HPDE6-E6E7 (cell line): Measurements from ENCODE around the gene IGSF3.

ENCODE experiments used
- DNase-seq: peaks from one replicate; pipeline ENCODE4 v3.0.0; 2011; ENCODE audit warnings: missing footprints; ENCODE audit errors: extremely low spot score

IGSF3 gene

DNA sequence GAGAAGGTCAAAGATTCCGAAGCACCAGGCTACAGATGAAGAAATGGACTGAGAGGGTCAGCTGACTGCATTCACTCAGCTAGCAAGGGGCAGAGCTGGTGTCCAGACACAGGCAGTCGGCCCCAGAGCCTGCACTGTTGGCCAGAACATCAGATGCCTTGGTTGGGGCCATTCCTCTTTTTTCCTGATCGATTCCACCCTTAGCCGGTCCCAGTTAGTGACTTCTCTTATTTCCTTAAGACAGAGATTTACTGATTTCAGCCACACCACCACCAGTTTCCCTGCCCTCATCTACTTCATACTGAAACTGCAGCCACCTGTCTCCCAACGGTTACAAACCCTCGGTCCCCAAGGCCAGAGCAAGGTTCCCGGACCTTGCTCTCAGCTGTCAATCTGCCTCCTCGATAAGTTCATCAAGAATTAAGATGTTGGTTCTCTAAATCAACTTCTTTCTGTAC lies 108.2 kb downstream of the IGSF3 start:
- no peak for DNase-seq

DNA sequence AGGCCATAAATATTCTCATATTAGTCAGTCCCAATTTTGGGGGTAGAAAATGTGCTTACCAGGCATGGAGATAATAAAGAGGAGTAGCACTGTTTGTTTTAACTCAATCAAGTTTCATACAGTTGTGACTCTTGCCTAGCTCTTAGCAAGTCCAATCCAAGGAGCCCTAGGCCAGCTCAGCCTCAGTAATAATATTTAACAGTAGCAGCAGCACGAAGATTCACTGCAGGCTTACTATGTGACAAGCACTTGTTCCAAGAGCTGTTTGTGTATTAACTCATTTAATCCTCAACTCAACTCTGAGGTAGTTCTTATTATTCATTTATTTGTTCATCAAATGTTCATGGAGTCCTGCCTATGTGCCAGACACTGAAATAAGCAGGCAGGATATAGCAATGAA lies 109.0 kb downstream of the IGSF3 start:
- DNase-seq: no peak

DNA sequence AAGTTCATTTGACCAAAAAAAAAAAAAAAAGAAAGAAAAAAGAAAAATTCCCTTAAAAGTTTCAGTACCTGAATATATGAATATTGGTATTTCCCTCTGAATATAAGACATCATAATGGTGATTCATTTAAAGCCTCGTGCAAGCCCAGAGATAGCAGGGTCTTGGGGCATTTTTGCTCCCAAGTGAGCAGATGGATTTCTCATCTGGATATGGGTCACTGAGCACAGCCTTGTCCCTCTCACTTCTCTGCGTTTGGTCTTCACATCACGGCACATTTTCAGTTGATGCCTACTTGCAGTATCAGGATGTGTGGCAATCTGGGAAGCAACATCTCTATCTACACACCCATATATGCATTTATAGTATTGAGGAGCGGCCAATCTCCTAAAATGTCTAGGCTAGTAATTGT lies 109.4 kb downstream of the IGSF3 start:
- no peak for DNase-seq

DNA sequence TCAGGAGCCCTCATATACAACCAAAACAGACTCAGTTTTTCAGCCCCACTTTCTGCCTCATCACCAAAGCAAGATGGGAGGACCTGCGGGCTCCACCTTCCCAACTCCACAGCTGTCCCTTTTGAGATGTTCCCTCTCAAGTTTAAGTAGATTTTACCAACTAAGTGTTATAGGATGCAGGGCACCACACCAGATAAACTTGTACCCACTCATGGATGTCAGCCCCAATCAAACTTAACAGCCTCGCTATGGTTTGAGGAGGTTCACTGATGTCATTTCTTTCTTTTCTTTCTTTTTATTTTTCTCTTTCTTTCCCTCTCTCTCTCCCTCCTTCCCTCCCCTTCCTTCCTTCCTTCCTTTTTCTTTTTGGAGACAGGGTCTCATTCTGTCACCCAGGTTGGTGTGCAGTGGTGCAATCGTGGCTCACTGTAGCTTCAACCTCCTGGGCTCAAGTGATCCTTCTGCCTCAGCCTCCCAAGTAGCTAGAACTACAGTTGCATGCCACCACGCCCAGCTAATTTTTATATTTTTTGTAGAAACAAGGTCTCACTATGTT lies 110.1 kb downstream of the IGSF3 start:
- no peak for DNase-seq

DNA sequence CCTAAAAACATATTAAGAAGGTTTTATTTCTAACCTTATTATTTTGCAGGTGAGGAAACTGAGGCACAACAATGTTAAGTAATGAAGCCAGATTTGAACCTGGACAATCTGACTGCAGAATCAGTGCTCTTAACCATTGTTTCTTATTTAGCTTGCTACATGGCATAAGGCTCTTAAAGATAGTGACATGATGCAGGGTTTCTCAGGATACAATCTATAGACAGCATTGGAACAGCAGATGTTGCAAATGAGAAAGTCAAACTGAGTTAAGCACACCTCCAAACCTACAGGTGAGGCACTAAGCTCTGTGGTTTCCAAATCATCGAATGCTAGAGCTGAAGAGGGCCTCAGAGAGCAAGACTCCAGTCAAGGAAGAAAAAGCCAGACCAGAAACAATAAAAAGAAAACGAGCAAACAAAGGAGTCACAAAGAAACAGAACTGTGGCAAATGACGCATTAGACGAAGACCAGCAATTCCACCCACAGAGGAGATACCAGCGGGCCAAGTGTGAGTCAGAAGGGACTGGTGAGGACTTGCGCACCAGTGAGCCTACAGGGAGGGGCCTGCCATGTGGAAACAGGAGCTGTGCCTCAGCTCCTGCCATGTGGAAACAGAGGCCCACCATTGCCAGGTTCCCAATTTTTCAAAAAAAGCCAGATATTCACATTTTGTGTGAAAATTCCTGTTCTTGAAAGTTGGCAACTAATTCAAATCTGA lies 111.1 kb downstream of the IGSF3 start:
- DNase-seq: peak; percentile 95

DNA sequence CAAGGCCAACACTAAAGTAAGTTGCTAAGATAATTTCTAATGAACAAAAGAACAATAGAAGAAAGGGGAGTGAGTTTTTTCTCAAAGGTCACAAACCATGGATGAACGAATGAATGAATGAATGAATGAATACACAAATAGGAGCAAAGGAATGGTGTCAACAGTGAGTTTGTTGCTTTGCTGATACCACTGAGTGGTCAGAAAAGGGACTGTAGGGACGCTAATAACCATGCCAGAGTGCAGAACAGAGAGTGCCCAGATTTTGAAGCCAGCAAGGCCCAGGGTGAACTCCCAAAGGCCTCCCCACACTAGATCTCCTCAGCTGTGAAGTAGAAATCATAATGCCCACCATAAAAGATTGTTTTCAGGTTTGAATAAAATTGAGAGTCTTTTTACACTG lies 112.6 kb downstream of the IGSF3 start:
- no peak for DNase-seq

DNA sequence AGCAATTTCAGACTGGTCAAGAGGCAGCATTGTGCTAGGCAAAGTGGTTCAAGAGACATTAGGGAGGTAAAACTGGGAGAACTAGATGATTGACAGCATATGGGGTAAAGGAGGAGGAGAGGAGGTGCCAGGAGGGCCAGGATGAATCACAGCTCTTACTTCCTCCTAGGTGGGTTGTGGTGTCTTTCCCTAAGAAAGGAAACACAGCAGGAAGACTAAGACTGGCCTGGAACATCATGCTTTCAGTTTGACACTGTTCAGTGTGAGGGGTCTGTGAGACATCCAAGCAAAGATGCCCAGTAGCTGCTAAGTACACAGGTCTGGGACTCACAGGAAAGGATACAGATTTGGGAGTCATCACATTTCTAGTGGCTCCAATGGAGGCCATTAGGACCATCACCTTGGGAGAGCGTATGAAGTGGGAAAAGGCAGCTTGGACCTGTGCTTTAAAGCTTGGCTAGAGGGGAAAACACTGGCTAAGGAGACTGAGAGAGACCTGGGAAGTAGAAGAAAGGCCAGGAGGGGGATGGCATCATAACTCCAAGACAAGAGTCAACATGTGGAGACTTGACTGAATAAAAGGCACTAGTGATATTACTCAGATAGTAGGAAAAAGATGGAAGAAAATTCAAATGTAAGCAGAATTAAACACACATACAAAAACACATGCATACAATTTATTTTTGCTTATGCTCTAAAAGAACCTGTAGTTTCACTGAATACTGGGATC lies 114.0 kb downstream of the IGSF3 start:
- DNase-seq: peak; percentile 91

DNA sequence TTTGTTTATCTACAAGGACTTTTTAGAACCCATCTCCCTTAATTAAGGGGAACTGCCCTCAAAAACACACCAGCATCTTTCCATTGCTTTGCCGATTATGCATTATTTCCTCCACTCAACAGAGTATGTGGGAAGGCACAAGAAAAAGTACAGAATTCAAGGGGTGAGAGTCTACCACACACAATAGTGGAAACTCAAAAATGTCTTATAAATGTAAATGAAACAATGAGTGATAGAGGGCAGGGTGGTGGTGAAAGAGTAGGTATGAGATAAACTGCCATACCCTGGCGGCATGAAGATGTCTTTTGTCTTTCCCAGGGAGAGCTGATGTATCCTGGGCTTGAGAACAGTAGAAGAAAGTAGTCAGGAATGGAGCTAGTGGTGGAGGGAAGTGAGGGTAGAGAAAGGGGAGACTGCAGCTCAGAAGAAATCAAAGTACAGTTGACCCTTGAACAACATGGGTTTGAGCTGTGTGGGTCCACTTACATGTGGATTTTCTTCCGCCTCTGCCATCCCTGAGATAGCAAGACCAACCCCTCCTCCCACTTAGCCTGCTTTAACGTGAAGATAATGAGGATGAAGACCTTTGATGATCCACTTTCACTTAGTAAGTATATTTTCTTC lies 121.1 kb downstream of the IGSF3 start:
- no peak for DNase-seq

DNA sequence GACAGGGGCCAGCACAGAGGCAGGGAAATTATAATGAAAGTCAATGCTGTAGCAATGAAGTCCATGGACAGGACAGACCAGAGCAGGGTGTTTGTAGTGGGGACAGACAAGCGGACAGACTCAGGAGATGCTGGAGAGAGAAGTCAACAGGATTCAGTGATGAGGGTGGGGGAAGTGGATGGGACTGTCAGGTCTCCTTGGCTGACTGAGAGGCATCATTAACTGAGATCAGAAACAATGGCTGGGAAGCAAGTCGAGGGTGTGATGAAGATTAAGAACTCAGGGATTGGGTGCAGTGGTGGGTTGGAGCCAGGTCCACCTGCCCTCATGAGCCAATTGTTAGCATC lies 122.2 kb downstream of the IGSF3 start:
- no peak for DNase-seq

DNA sequence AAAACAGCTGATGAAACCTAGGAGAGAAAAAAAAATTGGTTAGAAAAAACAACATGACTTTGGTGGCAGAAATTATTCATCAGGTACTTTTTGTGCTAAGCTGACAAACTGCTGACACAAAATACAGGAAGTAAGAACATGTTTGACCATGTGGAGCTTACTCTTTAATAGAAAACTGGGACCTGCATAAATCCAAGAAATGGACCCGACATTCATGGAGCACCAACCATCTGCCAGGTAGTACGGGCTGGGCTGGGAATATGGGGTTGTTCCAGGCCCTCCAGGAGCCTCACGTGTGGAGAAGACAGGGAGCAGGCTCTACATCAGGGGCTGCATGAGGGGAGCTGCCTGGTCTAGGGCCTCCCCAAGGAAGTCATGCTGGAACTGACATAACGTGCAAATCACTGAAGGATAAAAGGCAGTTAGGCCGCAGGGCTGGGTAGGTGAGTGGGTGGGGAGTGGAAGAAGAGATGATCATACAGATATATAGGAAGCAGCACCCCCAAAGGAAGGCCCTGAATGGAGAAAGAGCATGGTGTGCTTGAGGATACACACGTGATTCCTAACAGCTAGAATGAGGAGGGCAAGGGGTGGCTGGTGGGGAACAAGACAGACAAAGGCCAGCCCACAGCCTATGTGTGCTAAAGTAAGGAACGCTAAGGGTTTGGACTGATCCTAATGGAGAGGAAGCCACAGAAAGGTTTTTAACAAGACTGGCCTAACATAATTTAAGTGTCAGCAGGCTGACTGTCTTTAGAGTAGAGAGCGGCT lies 122.8 kb downstream of the IGSF3 start:
- DNase-seq: no peak

DNA sequence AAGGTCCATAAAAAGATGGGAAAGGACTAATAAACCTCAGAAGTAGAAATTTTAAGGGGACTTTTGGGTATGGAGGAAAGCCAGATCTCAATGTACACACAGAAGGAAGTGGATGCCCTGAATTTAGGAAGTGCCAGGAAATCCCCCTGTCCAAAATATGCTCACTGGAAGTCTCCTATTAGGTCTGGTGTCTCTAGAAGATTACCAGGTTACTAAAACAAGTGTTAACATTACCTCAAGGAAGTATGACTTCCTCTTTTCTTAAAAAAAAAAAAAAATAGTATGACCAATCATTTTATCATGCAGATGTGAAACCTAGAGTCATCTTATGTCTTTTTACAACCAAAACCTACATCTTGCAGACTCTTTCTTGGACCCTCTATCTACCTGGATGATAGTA lies 127.4 kb downstream of the IGSF3 start:
- no peak for DNase-seq

DNA sequence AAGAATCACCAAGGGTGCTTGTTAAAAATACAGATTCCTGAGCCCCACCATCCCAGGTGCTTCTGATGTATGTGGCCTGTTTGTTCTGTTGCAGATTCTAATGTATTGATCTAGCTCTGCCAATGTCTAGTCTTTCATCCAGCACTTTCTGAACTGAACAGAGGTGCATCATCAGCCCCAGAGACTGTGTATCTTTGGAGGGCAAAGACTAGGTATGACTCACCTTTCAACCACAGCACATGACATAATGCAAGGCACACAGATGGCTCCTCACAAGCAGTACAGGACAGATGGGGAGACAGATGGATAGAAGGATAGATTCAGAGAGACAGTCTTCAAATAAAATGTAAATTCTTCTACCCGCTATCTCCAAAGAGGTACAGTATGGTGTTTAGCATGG lies 129.0 kb downstream of the IGSF3 start:
- peak; percentile 73 for DNase-seq

DNA sequence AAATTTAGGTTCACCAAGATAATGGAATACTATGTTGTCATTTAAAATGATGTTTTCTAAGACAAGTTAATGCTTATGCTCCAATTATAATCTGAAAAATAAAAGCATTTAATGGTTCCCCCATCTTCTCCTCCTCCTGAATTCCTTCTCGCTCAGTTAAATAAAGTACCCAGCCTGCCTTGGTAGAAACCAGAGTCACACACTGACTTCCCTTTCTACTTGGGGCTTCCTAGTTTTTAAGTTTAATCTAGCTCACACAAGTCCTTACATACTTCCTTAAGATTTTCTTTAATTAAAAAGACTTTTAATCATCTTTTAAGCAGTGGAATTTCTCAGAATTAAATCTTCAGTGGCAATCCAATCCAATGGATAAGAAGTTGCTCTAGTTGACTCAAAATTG lies 129.6 kb downstream of the IGSF3 start:
- DNase-seq: no peak

DNA sequence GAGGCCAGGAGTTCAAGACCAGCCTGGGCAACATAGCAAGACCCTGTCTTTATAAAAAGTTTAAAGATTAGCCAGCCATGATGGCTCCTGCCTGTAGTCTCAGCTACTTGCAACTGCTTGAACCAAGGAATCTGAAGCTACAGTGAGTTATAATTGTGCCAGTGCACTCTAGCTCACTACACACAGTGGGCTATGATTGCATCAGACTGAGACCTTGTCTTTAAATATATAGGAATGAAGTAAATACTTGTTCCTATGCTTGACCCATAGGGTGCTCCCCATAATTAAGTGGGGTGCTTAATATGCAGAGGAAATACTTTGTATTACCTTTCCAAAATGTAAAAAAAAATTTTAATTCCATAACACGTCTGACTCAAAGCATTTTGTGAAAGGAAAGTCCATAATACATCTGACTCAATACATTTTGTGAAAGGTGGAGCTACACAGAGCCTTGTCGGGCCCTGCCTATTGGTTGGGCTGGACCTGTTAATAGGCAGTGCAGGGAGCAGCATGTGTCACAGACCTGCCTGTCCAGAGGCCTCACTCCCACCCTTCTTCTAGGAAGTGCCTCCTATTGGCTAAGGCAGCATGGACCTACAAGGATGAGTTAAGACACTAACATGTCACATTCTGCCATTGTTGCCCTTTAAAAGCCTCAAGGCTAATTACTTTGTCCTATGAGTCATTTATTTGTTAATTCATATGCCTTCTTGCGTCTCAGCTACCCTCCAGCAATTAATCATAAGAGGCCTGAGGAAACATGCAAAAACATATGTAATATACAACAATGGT lies 130.3 kb downstream of the IGSF3 start:
- DNase-seq: peak; percentile 96

DNA sequence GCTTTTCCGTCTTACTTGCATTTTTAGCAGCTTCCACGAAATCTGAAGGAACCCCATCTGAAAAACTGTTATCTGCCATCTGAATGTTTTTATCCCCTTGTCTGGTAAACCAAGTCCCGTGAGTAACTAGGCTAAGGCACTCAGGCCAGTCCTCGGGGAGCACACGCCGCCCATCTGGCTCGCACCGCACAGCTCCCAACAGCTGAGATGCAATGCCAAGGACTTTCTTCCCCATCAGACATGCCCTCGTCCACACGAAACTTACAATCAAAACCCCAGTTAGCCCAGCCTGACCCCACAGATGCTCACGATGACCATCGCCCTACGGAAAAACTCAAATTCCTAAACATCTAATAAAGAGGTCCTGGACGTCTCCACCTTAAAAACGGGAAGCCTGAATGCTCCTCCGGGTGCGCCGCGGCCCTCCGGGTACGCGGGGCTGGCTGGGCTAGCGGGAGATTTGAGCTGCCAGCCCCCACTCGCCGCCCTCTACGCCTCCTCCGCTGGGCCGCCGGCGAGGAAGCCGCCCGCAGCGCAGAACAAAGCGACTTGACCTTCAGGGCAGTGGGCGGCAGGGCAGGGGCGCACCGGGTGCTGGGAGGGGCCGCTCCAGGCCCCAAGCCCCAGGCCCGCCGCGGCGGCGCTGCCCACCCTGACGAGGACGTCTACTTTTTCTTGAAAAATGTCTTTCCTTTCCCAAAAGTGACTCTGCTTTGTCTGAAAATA lies 133.4 kb downstream of the IGSF3 start:
- no peak for DNase-seq

DNA sequence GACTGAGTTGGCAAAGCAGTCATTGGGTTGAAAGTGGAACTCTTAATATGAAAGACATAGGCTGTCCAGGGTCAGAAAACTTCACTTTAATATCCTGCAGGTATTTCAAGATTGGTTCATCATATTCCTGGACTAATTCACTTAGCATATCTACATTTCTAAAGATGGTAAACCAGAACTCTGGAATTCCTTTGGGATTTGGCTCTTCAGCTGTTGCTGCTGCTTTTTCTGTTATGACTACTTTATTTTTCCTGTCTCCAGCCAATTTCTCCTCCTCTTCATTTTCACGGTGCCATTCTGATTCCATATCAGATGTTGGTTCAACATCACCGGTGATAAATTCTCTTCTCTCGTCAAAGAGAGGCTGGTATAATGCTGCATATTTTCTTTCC lies 134.1 kb downstream of the IGSF3 start:
- DNase-seq: no peak

DNA sequence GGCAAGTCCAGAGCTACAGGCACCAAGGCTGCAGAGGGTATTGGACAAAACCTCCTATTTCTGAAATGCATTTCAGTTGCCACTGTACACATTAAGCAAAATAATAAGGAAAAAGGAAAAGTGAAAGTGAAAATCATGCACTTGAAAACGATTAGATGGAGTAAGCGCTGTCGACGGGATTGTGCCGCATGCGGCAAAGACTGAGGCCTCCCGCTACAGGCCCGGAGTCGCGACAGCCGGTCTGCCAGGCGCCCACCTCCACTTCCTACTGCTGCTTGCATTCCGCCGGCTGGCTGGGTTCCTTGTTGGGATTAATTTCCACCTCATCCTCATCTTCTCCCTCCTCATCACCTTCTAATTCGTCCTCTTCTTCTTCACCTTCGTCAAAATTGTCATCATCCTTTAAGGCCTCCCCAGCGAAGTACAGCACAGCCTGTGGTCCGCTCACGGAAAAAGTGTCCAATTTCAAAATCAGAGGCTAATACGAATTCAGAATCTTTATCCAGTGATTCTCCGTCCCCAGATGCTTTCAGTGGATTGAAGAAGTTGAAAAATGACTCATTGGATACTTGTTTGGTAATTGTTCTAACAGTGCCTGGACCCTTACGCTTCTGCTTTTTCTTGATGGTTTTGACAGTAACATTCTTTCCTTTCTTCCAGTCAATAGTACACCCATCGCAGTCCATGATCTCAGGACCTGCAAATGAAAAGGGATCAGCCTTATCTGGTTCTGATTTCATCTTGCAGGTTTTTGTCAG lies 134.7 kb downstream of the IGSF3 start:
- DNase-seq: no peak

DNA sequence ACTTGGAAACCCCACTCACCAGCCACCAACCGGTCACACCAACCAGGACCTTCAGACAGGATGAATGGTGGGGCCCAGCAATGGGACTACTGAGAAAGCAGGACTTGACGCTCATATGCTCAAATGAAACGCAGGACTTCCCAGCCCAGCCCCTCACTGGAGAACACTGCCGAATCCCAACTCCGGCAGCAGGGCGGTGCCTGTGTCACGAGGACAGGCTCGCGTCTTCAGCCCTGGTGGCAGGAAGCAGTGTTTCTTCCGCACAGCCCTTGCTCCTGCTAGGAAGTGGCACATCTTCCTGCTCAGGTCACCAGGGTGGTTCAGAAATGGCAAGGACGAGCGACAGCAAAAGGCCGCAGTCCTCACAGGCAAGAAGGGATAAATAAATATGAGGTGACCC lies 135.6 kb downstream of the IGSF3 start:
- no peak for DNase-seq

DNA sequence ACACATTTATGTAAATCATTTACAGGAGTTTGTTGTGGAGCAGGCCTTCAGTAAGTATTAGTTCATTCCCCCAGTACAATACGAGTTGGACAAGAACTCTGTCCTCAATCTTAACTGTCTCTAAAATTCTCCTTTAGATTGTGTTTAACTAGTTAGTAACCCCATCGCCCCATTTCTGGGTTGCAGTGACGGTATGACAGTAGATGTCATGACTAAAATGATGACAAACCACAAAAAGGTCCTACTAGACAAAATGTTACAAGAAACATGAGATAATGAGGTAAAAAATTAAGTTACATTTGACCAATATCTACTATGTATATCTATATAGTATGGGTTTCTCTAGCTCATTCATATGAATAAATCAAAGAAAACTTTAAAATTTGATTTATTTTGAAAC lies 137.9 kb downstream of the IGSF3 start:
- DNase-seq: no peak

DNA sequence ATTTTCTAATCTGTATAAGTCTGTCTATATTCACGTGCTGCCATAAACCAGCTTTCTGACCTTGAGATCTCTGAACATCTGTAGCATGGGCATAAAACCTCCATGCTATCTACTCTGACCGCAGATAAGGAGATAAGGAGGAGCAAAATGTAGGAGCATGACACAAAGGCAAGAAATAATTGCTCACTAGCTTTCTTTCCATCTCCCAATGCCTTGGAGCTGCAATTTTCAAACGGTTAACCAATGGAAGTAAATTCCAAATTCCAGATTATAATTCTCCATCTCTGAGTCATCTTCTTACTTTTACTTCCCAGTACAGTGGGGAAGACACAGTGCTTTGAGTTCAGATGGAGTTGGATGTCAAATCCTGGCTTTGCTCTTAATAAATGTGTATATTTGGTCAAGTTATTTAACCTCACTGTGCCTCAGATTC lies 138.3 kb downstream of the IGSF3 start:
- no peak for DNase-seq
